NOMO-1 (cell line): Measurements from ENCODE around the gene CGREF1.
"Not testable (repeated sequence)": the region's sequence is repeated elsewhere in the genome, so short reads cannot be mapped to it uniquely, and the experiment has no call there.

Source experiments
- DNase-seq, 2 experiments: peaks; one replicate each; lab custom pipeline; 2025; ENCODE audit not compliant: unreplicated experiment in 2 of 2; lab: John Stamatoyannopoulos, UW

Gene CGREF1

DNA sequence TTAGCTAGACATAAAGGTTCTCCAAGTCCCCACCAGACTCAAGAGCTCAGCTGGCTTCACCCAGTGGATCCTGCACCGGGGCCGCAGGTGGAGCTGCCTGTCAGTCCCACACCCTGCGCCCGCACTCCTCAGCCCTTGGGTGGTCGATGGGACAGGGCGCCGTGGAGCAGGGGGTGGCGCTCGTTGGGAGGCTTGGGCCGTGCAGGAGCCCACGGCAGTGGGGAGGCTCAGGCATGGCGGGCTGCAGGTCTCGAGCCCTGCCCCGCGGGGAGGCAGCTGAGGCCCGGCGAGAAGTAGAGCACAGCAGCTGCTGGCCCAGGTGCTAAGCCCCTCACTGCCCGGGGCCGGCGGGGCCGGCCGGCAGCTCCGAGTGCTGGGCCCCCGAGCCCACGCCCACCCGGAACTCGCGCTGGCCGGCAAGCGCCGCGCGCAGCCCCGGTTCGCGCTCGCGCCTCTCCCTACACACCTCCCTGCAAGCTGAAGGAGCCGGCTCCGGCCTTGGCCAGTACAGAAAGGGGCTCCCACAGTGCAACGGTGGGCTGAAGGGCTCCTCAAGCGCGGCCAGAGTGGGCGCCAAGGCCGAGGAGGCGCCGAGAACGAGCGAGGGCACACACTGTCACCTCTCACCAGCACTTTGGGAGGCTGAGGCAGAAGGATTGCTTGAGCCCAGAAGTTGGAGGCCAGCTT lies 7.4 kb downstream of the CGREF1 start:
- not testable (repeated sequence) for DNase-seq

GRCh38 chr2:27110603-27111352 lies 8.2 kb downstream of the CGREF1 start:
- not testable (repeated sequence) for DNase-seq

- DNase-seq = no peak
Observed at GRCh38 chr2:27109083-27109482, 9.8 kb downstream of the CGREF1 start.

GRCh38 chr2:27108221-27108620 lies 10.7 kb downstream of the CGREF1 start:
- DNase-seq = no peak

DNA sequence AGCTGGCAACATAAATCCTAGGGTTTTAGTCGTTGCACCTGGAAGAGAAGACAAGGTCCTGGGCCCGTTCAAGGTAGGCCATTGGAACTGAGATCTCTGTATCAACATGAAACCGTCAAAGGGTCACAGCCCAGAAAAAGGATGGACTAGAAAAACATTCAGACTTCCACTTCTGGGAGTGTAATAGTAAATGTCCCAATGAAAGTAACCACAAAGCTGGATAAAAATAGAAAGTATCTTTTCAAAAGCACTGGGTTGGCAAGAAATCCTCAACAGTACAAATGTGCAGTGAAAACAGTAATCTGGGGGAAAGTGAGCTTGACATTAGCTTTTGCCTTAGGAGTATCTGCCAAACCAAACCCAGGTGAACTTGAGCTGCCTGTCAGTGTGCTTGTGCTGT lies 12.9 kb downstream of the CGREF1 start:
- no peak for DNase-seq

DNA sequence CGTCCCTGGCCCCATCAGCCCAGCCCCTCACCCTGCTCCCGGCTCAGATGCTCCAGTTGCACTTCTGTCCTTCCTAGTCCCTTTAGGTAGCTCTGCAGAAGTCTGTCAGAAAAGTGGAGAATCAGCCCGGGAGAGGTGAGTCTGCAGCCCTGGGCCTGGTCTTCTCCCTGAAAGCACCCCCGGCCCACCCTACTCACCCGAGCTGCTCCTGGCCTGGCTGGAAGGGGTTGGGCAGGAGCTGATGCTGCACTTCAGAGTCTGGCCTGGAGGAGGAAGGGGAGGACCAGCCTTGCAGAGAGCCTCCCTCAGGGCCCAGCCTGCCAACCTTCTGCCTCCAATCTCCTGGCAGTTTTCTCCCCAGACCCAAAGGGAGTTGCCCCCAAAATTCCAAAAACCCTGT lies 16.6 kb downstream of the CGREF1 start:
- DNase-seq = no peak

DNA sequence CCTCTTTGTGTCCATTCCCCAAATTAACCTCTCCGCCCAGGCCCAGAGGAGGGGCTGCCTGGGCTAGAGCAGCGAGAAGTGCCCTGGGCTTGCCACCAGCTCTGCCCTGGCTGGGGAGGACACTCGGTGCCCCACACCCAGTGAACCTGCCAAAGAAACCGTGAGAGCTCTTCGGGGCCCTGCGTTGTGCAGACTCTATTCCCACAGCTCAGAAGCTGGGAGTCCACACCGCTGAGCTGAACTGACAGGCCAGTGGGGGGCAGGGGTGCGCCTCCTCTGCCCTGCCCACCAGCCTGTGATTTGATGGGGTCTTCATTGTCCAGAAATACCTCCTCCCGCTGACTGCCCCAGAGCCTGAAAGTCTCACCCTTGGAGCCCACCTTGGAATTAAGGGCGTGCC lies 18.9 kb downstream of the CGREF1 start:
- DNase-seq = no peak

DNA sequence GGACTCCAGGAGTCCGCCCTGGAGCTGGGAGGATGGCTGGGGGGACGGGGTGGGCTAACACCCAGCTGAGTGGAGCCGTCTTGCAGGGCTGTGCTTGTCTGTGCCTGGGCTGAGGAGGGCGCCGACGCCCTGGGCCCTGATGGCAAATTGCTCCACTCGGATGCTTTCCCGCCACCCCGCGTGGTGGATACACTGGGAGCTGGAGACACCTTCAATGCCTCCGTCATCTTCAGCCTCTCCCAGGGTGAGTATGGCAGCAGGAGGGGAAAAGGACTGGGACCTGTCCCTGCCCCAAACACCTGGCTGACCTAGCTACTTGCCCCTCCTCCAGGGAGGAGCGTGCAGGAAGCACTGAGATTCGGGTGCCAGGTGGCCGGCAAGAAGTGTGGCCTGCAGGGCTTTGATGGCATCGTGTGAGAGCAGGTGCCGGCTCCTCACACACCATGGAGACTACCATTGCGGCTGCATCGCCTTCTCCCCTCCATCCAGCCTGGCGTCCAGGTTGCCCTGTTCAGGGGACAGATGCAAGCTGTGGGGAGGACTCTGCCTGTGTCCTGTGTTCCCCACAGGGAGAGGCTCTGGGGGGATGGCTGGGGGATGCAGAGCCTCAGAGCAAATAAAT lies 19.5 kb downstream of the CGREF1 start:
- DNase-seq = no peak

DNA sequence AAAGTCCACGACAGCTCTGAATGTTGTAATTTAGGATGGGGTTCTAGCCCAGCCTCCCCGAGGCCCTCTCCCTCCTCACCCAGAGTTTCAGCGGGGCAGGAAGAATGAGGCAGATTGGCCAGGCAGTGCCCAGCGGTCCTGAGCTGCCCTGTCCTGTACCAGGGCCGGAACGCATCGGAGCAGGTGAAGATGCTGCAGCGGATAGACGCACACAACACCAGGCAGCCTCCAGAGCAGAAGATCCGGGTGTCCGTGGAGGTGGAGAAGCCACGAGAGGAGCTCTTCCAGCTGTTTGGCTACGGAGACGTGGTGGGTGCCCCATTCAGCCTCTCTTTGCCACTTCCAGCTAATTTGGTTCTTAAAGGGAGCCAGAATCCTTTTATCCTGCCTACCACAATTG lies 21.6 kb downstream of the CGREF1 start:
- DNase-seq = no peak

DNA sequence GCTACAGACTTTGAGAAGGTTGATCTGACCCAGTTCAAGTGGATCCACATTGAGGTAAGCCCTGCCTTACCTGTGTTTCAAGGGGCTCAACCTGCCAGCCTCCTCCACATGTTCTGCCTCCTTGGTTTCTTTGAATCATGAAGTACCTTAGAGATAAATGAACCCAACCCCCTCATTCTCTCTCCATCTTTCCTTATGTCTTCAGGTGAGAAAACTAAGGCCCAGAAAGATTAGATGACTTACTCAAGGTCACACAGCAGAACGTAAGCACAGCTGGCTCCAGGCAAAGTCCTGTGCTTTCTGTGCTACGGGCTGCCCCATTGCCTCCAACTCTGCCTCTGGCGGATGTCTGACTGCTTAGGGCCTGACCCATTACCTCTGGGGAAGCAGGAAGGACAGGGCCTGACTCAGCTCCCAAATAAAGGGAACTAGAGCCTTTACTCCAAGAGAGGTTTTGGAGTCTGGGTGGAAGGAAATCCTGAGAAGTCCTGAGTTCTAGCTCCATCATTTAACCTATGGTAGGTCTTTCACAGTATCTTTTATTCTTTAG lies 22.1 kb downstream of the CGREF1 start:
- no peak for DNase-seq

GRCh38 chr2:27095745-27096651 lies 22.9 kb downstream of the CGREF1 start:
- peak in 1 of 2 experiments; percentile 42 for DNase-seq

GRCh38 chr2:27095427-27095744 lies 23.5 kb downstream of the CGREF1 start:
- DNase-seq = no peak

DNA sequence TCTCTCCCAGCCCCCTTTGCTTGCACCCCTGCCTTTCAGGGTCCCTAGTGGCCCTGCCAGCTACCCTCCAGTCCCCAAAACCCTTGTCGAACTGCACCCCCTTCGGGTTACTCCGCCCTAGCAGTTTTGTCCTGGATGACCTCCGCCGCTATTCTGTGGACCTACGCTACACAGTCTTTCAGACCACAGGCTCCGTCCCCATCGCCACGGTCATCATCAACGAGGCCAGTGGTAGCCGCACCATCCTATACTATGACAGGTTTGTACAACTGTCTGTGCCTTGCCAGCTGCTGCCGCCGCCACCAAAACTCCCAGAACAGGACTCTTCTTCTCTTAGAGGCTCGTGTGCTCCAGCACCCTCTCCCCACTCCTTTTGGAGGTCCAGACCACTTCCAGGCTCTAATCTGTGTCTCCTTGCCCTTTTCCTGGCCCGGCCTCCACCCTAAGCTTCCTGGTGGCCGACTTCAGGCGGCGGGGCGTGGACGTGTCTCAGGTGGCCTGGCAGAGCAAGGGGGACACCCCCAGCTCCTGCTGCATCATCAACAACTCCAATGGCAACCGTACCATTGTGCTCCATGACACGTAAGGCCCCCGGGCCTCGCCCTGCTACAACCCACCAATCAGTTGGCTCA lies 24.5 kb downstream of the CGREF1 start:
- no peak for DNase-seq

- no peak for DNase-seq
Observed at GRCh38 chr2:27093430-27094352, 25.2 kb downstream of the CGREF1 start.

DNA sequence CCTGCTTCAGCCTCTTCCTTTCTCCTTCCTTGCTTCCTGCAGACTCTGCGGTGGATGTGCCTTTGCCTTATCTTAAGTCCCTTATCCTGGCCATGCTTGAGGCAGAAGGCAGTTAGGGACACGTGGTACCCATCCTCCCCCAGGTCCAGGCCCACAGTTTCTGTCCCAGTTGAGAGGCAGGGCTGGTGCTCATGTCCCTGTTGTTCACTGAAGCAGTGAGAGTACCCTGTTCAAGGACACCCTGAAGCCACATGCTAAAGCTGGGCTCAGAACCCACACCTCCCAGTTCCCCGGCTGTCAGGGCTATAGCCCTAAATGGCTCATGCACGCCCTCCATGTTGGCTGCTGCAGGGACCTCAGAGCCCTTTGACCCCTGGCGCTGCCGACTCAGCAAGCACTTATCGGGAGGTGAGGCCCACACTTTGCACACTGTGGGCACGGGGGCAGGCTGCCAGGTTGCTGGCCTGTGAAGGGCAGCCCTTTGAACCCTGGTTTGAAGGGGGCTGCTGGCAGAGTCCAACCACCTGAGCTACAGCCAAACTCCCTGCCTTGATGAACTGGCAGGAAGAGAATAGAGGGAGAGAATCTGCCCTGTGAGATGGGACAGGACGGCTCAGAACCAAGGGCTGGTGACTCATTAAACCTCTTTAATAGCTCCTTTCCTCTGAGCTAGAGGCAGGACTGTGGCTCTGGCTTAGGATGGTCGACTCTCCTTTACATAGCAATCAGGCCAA lies 26.1 kb downstream of the CGREF1 start:
- DNase-seq = no peak

GRCh38 chr2:27091746-27092695 lies 26.9 kb downstream of the CGREF1 start:
- DNase-seq = no peak

GRCh38 chr2:27089111-27089954 lies 29.6 kb downstream of the CGREF1 start:
- no peak for DNase-seq
